ENCODE measurements around the gene FTO.

Gene FTO

DNA sequence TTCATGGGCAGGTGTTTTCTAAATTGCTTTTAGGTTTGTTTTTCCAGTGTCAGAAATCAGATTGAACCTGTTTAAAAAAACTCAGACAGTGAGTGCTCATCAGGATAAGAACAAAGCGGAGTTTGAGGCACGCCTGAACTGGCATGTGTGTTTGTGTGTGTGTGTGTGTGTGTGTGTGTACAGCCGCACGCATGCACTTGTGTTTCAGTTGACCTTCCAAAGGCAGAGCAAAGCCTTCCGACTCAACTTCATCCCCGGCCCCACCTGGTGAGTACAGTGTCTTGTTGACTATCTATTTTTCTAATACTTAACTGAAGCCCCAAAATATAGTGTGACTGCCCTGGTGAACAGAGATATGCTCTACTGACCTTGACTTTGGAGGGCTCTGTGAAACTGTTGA is 357.5 kb downstream of the FTO start:
- H3K27ac ChIP-seq = no peak overlapping the region
- no peak for DNase-seq (ENCODE audit: low read depth, low spot score)

DNA sequence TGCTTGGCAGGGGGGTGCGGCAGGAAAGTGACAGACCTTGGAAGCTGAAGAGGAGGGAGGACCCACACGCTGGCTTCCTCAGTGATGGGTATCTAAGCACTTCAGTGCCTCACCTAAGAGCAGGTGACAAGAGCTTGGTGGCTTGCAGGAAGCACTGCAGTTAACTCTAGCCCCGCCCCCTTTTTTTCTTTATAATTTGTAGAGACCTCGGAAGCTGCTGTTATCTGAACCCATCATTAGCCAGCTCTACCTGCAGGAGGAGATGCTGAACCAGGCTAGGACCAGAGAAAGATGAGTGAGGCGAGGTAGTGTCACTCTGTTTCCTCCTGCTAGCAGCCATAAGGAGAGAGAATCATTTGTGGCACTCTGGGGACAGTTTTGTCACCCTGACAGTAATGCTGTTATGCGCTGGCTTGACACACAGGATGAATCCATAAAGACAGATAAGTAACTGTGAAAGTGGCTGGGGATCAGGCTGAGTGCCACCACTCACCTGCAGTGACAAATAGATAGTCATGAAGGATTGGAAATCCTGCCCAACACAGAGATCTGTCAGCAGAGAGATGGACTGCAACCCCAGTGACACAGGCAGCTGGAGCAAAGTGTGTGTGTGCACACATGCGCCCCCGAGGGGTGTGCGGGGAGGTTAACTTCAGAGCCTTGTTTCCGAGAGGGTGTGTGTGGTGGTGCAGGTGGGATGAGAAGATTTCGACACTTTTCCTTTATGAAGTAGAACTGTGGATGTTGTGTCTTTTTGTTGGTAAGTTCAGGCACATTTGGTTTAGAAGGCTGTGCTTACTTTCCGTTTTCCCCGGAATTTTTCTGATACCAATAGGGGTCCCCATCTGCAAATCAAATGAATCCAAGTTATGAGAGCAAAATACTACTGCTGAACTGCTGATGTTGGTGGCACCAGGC is 358.7 kb downstream of the FTO start:
- no peak overlapping the region for H3K27ac ChIP-seq
- DNase-seq (ENCODE audit: low read depth, low spot score) = no peak

DNA sequence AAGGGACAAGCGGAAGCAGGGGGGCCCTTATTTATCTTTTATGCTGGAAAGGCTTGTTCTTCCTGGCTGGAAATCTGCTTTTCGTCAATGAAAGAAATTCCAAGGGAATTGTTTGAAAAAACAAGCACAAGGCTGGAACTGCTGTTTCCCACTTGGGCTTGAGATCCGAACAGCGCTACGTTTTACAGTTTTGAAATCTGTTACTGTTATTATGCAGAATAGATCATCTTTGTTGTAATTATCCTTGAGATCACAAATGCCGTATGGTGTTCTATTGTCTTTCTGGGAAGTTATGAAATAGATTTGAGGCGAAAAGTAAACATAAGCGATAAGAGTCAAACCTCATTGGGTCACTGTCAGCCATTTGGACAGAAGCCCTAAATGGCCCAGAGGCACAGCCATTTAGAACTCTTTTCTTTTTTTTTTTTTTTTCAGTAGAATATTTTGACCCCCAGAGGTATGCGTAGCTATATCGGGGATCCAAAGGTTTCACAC is 359.4 kb downstream of the FTO start:
- H3K27ac ChIP-seq = no peak overlapping the region
- no peak for DNase-seq (ENCODE audit: low read depth, low spot score)

DNA sequence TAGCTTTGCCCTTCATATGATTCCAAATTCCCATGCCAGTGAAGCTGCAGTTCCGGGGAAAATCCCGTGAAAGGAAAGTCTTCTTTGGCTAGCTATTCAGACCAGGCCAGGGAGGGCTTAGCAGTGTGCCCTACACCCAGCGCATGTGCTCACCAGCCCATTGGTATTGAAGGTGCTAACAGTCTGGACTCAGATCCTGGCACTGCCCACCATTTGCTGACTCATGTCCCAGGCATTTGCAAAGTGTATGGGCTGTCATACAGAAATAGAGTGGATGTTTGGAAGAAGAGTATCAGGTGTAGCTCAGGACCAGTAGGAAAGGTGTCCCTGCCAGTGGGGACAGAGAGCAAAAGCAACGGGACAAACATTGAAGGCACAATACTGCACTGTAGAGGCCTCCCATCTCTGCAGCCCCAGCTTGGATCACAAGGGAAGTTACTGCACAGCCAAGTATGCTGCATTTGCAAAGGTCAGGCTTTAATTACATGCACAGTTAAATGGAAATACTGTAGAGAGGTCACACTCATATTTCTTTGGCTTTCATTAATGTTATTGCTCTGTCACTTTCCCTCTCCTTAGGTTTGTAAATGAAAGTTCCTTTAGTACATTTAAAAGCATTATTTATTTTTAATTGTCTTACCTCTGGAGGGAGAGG is 362.6 kb downstream of the FTO start:
- no peak for DNase-seq (ENCODE audit: low read depth, low spot score)
- no peak overlapping the region for H3K27ac ChIP-seq

DNA sequence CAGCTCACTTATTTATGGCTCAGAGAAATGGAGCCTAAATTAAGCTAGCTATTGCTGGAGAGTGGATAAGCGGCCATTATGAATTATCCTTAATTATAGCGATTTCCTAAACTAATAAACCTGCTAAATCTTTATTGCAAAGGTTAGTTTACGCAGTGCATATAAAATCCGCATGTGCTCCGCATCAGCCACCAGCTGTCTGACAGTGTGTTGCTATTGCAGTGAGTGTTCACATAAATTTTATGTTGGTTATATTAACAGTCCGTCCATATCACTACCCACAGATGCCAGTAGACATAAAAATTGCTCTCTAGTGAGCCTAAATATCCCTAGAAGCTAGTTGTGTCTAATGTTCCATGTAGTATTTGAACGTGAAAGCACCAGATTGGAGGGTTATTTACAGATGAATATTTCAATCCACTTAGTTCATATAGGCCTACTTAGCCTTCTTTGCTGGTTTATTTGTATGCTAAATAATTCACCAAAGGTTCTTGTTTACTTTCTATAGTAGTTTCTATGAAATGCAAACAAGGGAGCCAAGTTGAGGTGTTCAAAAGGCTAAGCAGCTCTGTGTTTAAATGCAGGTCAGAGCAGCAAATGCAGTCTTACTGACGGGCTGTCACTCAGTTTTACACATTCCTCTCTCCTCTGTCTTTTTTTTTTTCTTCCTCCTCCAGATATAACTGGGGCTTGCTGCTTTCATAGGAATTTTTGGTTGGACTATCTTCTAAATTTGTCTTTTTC is 363.5 kb downstream of the FTO start:
- no peak overlapping the region for H3K27ac ChIP-seq
- no peak for DNase-seq (ENCODE audit: low read depth, low spot score)

DNA sequence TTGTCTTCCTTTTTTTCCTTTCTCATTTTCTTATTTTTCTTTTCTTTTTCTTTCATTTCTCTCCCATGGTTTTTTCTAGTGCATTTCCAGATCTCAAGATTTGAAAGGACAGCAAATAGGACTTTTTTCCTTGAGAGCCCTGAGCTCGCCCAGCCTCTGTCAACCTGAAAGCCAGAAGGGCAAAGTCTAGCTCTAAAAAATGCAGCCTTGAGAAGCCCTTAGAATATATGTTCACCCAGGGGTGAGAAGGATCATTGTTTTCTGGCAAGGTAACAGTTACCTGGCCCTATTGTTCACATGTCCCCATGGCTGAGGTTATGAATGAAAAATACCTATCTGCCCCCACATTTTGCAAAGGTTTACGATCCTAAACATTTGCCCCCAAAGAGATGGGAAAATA is 364.3 kb downstream of the FTO start:
- DNase-seq (ENCODE audit: low read depth, low spot score) = no peak
- no peak overlapping the region for H3K27ac ChIP-seq

DNA sequence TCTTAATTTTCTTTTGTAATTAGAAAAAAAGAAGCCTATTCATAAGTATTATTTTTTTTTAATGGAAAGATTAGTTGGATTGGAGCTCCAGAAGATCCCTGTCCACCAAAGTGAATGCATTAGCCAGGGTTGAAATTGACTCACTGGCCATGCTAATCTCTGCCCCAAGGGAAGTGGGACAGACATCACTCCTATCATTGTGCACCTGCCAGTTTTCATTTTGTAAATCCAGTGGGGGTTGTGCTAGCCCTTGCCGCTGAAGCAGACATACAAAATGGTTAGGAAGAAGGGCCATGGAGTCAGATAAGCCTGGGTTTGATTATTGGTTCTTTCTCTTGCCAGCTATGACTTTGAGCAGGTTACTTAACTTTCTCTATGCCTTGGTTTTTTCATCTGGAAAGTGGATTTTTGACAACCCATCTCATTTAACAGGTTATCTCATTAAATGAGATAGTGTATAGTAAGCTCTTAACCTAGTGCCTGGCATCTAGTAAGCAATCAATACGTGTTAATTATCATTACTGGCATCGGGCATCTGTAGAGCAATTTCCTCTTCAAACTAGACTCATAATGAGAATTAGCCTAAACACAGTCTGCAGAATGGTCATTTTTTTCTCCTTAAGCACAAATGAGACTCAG is 365.8 kb downstream of the FTO start:
- DNase-seq (ENCODE audit: low read depth, low spot score) = no peak
- H3K27ac ChIP-seq = no peak overlapping the region

DNA sequence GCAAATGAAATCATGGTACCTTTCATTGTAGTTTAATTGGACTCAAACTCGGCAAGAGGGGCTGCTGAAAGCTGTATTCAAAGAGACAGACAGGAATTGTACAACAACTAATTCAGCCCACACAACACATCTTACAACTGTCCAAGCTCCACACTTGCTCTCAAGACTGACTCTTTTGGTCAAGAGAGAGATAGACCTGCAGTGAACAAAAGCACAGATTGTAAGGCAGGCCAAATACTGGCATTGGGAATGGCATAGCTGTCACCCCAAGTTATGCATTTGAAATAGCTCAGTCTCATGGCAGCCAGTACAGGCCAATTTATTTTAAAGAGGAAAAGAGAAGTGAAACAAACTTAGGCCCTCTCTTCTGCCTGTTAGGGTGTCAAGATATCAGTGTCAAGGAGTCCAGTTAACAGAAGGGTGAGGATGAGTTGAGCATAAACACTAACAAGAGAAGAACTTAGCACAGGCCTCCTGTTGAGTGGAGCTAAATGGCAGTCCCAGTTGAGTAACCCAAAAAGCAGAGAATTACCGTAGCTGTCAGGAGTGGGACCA is 366.9 kb downstream of the FTO start:
- no peak overlapping the region for H3K27ac ChIP-seq
- no peak for DNase-seq (ENCODE audit: low read depth, low spot score)

DNA sequence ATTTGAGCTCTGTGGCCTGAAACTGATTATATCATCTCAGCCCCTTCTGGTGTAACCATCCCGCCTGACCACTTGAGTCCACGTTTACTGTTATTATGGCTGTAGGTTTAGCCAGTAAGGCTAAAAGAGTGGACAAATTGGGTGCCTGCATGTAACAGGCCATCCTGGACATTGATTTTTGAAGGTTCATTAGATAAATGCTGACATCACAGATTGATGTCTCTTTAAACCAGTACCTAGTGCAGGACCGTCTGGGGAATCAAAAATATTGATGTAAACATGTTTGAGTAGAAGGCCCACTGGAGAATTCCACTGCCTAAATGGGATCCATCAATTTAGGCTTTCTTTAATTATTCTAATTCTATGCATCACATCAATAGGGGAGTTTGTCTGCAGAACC is 367.6 kb downstream of the FTO start:
- no peak for DNase-seq (ENCODE audit: low read depth, low spot score)

DNA sequence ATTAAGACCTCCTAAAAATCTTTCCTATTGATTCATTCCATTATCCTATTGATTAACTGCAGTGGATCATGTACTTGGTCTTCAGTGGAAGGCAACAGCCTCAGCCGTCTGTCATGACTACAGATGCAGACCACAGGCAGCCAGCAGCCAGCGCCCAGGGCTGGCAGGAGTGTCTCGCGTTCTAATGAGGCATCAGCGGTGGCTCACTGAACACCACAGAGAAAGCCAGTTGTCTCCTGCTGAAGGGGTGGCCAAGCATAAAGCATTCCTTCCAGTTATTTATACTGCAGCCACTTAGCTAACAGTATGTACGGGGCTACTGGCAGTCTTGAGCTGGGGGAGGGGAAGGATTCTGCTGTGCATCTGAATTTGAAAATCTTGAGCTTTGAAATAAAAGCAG is 368.3 kb downstream of the FTO start:
- no peak for DNase-seq (ENCODE audit: low read depth, low spot score)
- H3K27ac ChIP-seq = no peak overlapping the region

More for the DNA sequence above, 367.6 kb downstream of the FTO start:
- no peak overlapping the region for H3K27ac ChIP-seq

DNA sequence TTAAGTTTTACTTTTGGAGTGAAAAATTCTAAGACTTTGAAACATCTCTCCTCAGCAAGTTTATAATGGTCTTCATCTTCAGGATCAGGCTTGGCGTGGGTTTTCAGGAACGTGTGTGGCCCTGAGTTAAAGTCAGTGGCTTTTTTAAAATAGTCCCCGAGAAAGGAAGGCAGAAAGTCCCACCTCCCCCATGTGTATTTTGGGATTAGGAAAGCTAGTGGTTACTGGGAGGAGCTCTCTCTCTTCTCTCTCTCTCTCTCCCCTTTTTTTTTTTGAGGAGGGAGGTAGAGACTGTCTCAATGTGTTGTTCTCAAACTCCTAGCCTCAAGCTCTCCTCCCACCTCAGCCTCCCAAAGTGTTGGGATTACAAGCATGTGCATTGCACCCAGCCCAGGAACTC is 369.4 kb downstream of the FTO start:
- no peak for DNase-seq (ENCODE audit: low read depth, low spot score)
- no peak overlapping the region for H3K27ac ChIP-seq

DNA sequence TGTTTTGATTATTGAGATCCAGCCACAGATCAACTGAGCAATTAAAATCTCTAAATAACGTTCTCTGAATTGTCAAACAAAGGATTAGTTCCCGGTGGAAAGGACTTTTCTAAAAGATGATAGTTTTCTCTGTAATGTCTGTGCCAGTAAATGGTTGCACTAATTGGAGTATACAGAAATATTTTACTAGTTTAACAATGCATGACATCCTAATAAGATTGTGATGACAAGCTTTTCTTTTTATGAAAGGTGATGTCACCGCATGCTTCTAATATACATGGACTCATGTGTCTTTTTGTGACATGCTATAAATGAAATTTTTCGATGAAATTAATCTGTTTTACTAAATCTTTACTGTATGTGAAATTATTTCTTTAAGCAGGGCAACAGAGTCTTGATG is 371.5 kb downstream of the FTO start:
- DNase-seq (ENCODE audit: low read depth, low spot score) = no peak

DNA sequence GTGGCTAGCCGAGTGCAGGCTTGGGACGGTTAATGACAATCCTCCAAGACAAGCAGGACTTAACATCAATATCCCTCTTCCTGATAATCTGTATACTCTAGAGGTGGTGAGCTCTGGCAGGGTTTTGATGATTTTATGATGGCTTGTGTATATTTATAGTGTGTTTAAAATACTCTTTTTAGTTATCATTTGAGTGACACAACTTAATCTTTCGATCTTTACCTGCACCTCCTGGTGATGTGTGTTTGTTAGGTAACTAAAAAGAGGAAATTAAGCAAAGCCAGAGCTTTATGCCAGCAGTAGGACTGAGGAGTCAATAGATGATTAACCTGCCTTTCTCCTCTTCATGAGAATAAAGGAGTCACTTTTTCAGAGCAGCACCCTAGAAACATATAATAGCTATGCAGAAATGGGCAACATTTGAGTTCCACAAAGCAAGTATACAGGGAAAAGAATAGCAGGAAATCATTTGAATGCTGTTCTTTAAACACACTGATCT is 372.1 kb downstream of the FTO start:
- DNase-seq (ENCODE audit: low read depth, low spot score) = no peak
- no peak overlapping the region for H3K27ac ChIP-seq

More for the DNA sequence above, 371.5 kb downstream of the FTO start:
- no peak overlapping the region for H3K27ac ChIP-seq

DNA sequence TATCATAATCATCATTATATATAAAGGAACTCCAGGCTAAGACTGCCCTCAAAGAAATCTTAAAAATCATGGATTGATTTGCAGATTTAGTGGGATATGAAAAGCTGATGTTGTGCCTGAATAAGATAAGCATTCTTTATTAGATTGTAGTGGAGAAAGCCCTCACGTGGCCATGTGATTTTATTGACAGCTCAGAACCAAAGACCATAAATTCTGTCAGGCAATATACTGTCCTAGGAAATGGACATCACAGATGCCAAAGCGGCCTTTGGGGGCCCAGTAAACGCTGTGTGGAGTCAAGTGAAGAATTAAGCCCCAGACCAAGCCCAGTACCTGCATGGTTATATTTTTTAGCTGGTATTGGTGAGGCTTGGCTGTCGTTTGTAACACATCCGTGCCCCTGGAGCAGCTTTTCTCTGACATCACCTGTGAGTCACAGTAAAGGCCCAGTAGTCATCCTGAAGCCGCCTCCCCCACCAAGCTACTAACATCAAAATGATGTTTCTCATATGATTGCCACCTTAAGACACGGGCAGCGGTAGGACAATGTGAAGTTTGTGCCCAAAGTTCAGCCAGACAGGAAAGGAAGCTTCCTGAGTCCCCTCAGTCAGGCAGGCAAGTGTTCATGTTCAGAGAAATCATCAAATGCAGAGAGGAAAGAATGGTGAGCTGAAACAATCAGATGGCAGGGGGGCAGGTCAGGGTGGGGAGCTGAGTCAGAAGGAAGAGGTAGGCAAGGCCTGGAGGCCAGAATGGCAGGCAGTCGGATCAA is 373.3 kb downstream of the FTO start:
- peak overlapping the region; percentile 71 for H3K27ac ChIP-seq
- peak; percentile 39 for DNase-seq (ENCODE audit: low read depth, low spot score)

DNA sequence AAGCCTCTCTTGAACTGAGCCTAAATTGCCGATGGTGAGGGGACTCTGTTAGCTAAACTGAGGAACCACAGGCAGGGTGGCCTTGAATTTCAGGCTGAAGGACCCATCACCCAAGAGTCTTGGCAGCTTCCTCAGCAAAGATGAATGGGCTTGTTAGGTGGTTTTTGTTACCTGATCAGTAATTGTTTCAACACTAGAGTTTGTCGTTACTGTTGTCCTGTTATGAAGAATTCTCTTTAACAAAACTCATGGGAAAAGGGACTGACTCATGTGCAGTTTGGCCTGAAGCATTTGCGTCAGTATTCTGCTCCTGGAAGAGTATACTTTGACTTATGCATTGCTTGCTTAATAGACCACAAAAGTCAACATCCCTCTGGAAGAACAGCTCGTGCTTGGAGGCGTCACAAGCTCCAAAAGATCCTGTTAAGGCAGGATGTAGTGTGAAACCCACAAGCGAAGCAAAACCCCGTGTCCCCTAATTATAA is 376.6 kb downstream of the FTO start:
- peak; percentile 98 for DNase-seq (ENCODE audit: low read depth, low spot score)
- H3K27ac ChIP-seq = peak overlapping the region; percentile 76

DNA sequence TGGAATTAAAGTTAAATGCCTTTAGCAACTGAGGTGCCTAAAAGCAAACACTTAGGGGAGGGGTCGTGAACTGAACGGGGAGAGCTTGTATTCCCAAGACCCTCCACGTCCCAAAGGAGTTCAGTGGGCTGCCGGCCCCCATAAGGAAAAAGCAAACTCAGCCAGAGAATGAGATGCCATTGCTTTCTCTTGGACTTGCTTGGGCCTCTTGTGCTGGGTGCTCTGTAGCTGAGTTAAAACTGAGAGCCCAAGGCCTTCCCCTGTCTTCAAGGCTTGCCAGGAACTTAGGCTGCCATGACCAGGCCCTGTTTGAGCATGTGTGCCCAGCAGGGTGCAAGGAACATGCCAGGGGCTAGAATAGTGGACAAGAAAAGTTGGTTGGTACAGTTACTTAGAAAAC is 382.8 kb downstream of the FTO start:
- DNase-seq (ENCODE audit: low read depth, low spot score) = no peak
- H3K27ac ChIP-seq = no peak overlapping the region

DNA sequence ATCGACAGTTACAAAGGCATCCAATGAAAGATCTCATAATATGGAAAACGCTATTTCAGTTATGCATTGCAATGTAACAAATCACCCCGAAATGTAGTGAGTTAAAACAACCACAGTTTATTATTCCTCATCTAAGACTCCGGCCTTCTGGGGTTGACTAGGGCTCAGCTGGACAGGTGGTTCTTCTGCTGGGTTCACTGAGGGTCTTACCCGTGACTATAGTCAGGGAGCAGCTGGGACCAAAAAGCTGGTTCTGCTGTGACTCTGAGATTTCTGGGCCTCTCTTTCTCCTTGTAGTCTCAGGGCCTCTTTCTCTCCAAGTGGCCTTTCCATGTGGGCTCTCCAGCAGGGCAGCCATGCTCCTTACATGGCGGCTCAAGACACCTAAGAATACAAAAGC is 386.6 kb downstream of the FTO start:
- no peak for DNase-seq (ENCODE audit: low read depth, low spot score)
- no peak overlapping the region for H3K27ac ChIP-seq

DNA sequence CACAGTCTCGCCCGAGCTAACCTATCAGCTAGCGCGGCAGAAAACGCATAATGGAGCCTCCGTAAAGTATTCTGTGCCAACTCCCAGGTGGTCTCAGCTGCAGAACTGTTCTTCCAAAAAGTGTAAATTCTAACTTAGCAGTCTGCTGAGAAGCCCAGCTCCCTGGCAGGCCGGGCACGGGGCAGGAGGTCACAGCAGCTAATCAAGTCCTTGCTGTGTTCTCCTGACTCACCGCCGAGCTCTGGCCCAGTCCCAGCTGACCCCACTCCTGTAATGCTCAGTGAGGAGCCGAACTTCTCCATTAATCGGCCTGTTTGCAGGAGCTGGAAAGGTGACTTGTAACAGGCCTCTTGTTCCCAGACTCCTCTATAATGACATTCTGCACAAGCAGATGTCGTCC is 389.3 kb downstream of the FTO start:
- DNase-seq (ENCODE audit: low read depth, low spot score) = no peak
- H3K27ac ChIP-seq = no peak overlapping the region

DNA sequence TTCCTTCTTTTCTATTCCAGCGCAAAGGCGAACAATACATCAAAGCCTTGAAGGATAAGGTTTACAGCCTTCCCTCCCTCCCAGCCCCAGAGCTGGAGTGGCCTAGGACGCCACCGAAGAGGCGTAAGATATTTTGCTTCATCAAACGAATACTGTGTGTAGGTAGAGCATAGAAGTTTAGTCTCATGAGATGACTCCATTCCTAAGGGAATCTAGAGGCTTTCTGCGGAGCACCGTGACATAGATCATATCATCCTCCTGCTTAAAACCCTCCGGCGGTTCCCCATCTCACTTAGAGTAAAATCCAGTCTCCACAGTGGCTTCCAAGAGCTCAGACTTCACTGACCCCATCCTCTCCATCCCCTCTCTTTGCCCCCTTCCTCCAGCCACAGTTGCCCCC is 390.7 kb downstream of the FTO start:
- DNase-seq (ENCODE audit: low read depth, low spot score) = no peak
- H3K27ac ChIP-seq = no peak overlapping the region

All from epithelial cell of prostate (primary cell).